Loucy (cell line): ENCODE measurements around the gene MPRIP.

ENCODE experiments used
- H2AFZ ChIP-seq: fragments of 200-600 bp; sonication (generic); 2 replicates; pipeline ENCODE4 v1.6.0; 2016; ENCODE audit warnings: antibody characterized with exemption, mild to moderate bottlenecking, low read length, moderate library complexity
- H3F3A ChIP-seq: fragments of 200-600 bp; 2 replicates; pipeline ENCODE4 v1.6.0; 2016; ENCODE audit warnings: antibody characterized with exemption, low read depth, mild to moderate bottlenecking
- H3K27me3 ChIP-seq: fragments of 200-600 bp; sonication (generic); 2 replicates; pipeline ENCODE4 v1.6.1; 2014; ENCODE audit warnings: low read length, mild to moderate bottlenecking; ENCODE audit not compliant: insufficient read depth, poor library complexity, severe bottlenecking
- H3K36me3 ChIP-seq: fragments of 200-600 bp; sonication (generic); 2 replicates; pipeline ENCODE4 v1.6.1; 2016; ENCODE audit warnings: low read length; ENCODE audit not compliant: insufficient read depth
- H3K4me1 ChIP-seq: fragments of 200-600 bp; sonication (generic); 2 replicates; pipeline ENCODE4 v1.5.1; 2014; ENCODE audit warnings: low read length, mild to moderate bottlenecking; ENCODE audit not compliant: insufficient read depth, poor library complexity, severe bottlenecking
- H3K4me2 ChIP-seq: fragments of 200-600 bp; sonication (generic); 2 replicates; pipeline ENCODE4 v1.6.0; 2014; ENCODE audit warnings: antibody characterized with exemption, low read length, low read depth, mild to moderate bottlenecking; ENCODE audit not compliant: poor library complexity, severe bottlenecking
- H3K4me3 ChIP-seq: fragments of 200-600 bp; sonication (generic); 2 replicates; pipeline ENCODE4 v1.5.1; 2014; ENCODE audit warnings: low read length, mild to moderate bottlenecking, mixed read lengths; ENCODE audit not compliant: poor library complexity, severe bottlenecking
- H3K79me2 ChIP-seq: fragments of 200-600 bp; sonication (generic); 2 replicates; pipeline ENCODE4 v1.6.1; 2014; ENCODE audit warnings: low read length; ENCODE audit not compliant: insufficient read depth
- H3K9ac ChIP-seq: fragments of 200-600 bp; sonication (generic); 2 replicates; pipeline ENCODE4 v1.6.0; 2014; ENCODE audit warnings: mild to moderate bottlenecking, low read depth, low read length, moderate library complexity; ENCODE audit not compliant: poor library complexity, severe bottlenecking
- H3K9me2 ChIP-seq: fragments of 200-600 bp; sonication (generic); replicated peaks from 2 replicates; pipeline ENCODE4 v1.6.1; 2016; ENCODE audit warnings: low read depth, low read length, mixed read lengths
- H3K9me3 ChIP-seq: fragments of 200-600 bp; sonication (generic); 2 replicates; pipeline ENCODE4 v1.6.1; 2014; ENCODE audit warnings: mild to moderate bottlenecking, antibody characterized with exemption, low read length, low read depth; ENCODE audit not compliant: insufficient read depth
- H4K20me1 ChIP-seq: fragments of 200-600 bp; sonication (generic); 2 replicates; pipeline ENCODE4 v1.6.0; 2014; ENCODE audit warnings: antibody characterized with exemption, low read length, mild to moderate bottlenecking; ENCODE audit not compliant: insufficient read depth, poor library complexity, severe bottlenecking
- EZH2phosphoT487 ChIP-seq: fragments of 200-600 bp; IDR thresholded peaks from 2 replicates; pipeline ENCODE4 v1.6.1; 2018; ENCODE audit warnings: antibody characterized with exemption, mild to moderate bottlenecking, moderate library complexity, borderline replicate concordance
- TF ChIP-seq, protein P1 (sequence below): fragments of 200-600 bp; sonication (generic); conservative IDR thresholded peaks from 2 replicates; pipeline ENCODE4 v1.5.1; 2014; ENCODE audit warnings: mild to moderate bottlenecking, antibody characterized with exemption, low read length

The MPRIP gene

DNA sequence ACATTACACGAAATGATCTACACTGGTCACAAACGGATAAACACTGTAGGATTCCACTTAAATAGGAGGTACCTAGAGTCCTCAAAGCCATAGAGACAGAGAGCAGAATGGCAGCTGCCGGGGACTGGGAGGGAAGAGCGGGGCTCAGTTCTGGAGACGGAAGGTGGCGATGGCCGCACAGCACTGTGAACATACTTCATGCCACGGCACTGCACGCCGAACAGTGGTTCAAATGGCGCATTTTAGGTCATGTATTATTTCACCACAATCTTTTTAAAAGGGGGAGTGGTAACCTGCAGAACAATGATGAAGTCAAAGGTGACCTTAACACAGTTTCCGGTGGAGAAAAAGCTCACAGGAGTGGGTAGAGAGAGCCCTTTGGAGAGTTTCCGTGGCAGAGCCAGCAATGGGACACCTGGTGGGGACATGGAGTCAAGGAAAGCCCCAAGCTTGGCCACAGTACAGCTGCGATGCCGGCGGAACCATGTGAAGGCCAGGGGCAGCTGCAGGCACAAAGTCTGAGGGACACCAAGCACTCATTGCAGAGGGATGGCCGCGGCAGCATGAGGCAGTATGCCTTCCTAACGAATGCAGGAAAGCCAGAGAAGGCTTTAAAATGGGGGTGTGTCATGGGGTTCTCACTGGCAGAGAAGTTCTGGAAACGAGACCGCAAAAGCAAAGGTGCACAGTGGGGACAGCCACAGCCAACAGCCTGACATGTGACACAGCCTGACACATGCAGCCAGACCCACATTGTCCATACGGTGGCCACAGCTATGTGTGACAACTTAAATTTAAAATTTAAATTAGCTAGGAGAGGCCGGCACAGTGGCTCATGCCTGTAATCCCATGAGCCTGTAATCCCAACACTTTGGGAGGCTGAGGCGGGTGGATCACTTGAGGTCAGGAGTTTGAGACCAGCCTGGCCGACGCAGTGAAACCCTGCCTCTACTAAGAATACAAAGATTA is 187.4 kb downstream of the MPRIP start:
- peaks cover 5% of the 10 kb centered on the region; the same call in 1 of the 2 replicates for H3K79me2 ChIP-seq
- H3K9me2 ChIP-seq: no peaks in the 10 kb centered on the region
- H3K4me1 ChIP-seq: no peaks in the 10 kb centered on the region
- H3K9ac ChIP-seq: no peak overlapping the region
- no peaks in the 10 kb centered on the region for H4K20me1 ChIP-seq
- TF ChIP-seq EZH2phosphoT487: no peak
- TF ChIP-seq, protein P1, sequence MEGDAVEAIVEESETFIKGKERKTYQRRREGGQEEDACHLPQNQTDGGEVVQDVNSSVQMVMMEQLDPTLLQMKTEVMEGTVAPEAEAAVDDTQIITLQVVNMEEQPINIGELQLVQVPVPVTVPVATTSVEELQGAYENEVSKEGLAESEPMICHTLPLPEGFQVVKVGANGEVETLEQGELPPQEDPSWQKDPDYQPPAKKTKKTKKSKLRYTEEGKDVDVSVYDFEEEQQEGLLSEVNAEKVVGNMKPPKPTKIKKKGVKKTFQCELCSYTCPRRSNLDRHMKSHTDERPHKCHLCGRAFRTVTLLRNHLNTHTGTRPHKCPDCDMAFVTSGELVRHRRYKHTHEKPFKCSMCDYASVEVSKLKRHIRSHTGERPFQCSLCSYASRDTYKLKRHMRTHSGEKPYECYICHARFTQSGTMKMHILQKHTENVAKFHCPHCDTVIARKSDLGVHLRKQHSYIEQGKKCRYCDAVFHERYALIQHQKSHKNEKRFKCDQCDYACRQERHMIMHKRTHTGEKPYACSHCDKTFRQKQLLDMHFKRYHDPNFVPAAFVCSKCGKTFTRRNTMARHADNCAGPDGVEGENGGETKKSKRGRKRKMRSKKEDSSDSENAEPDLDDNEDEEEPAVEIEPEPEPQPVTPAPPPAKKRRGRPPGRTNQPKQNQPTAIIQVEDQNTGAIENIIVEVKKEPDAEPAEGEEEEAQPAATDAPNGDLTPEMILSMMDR: no peak
- H2AFZ ChIP-seq: no peak overlapping the region
- H3K4me3 ChIP-seq: no peak overlapping the region
- no peaks in the 10 kb centered on the region for H3K27me3 ChIP-seq
- no peaks in the 10 kb centered on the region for H3F3A ChIP-seq
- no peaks in the 10 kb centered on the region for H3K9me3 ChIP-seq
- H3K4me2 ChIP-seq: no peak overlapping the region
- H3K36me3 ChIP-seq: peaks cover 47% of the 10 kb centered on the region; the same call in 1 of the 2 replicates

DNA sequence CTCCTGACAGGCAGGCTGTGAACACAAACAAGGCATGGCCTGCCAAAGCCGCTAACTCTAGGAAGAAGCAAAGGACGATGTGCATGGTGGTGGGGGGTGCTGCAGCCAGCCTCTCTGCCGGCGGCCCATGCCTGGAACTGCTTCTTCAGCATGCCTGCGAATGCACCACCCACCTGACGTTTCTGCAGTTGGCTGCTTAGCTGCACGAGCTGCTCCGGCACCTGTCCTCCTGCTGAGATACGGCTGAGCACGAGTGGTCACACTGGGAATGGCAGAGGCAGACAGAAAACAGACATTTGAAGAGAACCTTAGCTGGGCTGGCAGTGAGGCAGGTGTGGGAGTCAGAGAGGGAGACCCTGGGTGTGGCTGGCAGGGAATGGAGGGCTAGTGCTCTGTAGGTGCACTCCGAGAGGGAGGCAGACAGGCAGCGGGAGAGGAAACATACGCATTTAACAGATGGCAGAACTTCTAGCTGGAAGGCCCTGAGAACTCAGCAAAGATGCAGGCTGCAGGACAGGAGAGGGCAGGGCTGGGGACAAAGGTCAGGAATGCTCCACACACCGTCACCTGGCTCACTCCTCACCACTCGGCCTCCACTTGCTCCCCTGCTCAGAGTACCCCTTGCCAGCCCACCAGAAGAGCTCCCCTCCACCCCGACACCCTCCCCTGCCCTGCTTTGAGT is 189.5 kb downstream of the MPRIP start:
- Histone ChIP-seq H3K9ac (no peak overlapping the region), H3K27me3 (no peaks in the 10 kb centered on the region), H3K9me2 (no peaks in the 10 kb centered on the region), H3K4me1 (peaks cover 10% of the 10 kb centered on the region), H3K4me3 (no peak overlapping the region), H2AFZ (no peak overlapping the region), H4K20me1 (no peaks in the 10 kb centered on the region), H3K9me3 (no peaks in the 10 kb centered on the region), H3F3A (no peaks in the 10 kb centered on the region), H3K79me2 (peaks cover 22% of the 10 kb centered on the region; the same call in 1 of the 2 replicates), H3K4me2 (no peak overlapping the region), H3K36me3 (peaks cover 27% of the 10 kb centered on the region; the same call in 1 of the 2 replicates)
- TF ChIP-seq, protein P1: no peak
- no peak for TF ChIP-seq EZH2phosphoT487

DNA sequence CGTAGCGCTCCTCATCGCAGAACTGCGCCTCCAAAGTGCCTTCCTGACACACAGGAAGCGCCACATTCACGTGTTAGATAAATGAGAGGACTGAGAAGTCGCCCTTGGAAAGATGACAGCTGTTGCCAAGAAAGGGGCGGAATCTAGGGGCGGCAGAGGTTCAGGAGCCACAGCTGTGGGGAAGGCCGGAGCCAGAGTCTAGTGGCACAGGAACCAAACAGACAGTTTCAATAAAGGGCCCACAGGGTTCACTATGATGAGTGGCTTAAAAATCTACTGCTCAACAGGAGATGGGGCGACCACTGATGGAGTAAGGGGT is 190.0 kb downstream of the MPRIP start:
- TF ChIP-seq, protein P1: no peak
- no peak for TF ChIP-seq EZH2phosphoT487
- Histone ChIP-seq H4K20me1 (no peaks in the 10 kb centered on the region), H3K27me3 (no peaks in the 10 kb centered on the region), H3K9me2 (no peaks in the 10 kb centered on the region), H3K79me2 (peaks cover 23% of the 10 kb centered on the region; the same call in 1 of the 2 replicates), H3F3A (no peaks in the 10 kb centered on the region), H3K9ac (no peak overlapping the region), H3K9me3 (no peaks in the 10 kb centered on the region), H3K4me2 (no peak overlapping the region), H3K36me3 (peaks cover 23% of the 10 kb centered on the region; the same call in 1 of the 2 replicates), H3K4me1 (peaks cover 12% of the 10 kb centered on the region), H2AFZ (no peak overlapping the region), H3K4me3 (no peak overlapping the region)
